ENCODE data around the gene GFER. TPM values are rescaled to one million over a fixed set of nuclear protein-coding genes. Genes with fewer than 3 reads are reported as not detected.
"Not testable (repeated sequence)": the region's sequence is repeated elsewhere in the genome, so short reads cannot be mapped to it uniquely, and the experiment has no call there.

The GFER gene
- total RNA-seq, 4 donors from 2014 or later, result 13.4 to 20.2 (median 18.1) TPM

DNA sequence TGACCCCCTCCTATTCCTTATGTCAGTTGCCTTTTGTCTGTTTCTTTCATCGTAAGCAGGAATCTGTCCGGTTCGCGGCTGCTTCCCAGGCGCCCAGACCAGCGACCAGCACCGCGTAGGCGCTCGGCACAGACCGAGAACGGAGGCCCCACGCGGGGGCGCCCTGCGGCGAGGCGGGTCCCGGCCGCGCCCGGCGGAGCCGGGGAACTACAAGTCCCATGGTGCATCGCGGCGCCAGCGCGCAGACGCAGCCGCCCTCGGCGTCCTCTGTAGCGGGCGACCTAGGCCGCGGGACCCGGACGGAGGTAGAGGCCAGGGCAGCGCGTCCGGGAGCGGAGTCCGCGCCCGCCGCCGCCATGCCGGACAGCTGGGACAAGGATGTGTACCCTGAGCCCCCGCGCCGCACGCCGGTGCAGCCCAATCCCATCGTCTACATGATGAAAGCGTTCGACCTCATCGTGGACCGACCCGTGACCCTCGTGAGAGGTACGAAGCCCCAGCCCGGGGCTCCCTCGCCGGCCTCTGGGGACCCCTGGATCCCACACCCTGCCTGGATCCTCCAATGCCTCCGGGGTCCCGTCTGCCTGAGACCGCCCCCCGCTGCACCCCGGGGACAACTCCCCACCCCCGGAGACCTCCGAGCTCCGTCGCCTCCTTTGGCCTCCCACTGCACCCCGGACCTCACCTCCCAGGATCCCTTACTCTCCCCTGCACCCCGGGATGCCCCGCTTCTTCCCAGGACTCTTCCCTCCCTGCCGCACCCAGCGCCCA lies 24.5 kb upstream of the GFER start, which contains the start of gene NDUFB10:
Gene NDUFB10, plus strand, starts transcription at position 270 of the 771 bp plus-strand sequence. Its CDS starts 87 bp downstream, at position 357.
- Histone ChIP-seq H3K9me3 (no peaks in the 10 kb centered on the region), H3K4me3 (peak within 1 kb of the TSS; percentile 63 to 87 (median 80)), H3K27ac (peak within 1 kb of the TSS; percentile 30 to 92 (median 80)), H3K4me1 (peaks cover 0 to 43% (median 29%) of the 10 kb centered on the region in 4 donors), H3K27me3 (no peaks in the 10 kb centered on the region), H3K36me3 (peaks cover 7 to 26% (median 16%) of the 10 kb centered on the region in 3 donors)
- DNase-seq (ENCODE audit: low spot score in 2 of 2), result peak; percentile 74 to 79
- 0 to 1% methylated on average over 54 to 59 of the region's 79 CpGs for WGBS, 2 donors
- peak; percentile 64 to 83 (median 74) for TF ChIP-seq CTCF (IDR thresholded peaks at IDR 0.05)
- peak; percentile 50 to 83 for TF ChIP-seq POLR2A (IDR thresholded peaks at IDR 0.05)
- TF ChIP-seq EP300 (IDR thresholded peaks at IDR 0.05), result peak in 1 of 2 donors; percentile 89

DNA sequence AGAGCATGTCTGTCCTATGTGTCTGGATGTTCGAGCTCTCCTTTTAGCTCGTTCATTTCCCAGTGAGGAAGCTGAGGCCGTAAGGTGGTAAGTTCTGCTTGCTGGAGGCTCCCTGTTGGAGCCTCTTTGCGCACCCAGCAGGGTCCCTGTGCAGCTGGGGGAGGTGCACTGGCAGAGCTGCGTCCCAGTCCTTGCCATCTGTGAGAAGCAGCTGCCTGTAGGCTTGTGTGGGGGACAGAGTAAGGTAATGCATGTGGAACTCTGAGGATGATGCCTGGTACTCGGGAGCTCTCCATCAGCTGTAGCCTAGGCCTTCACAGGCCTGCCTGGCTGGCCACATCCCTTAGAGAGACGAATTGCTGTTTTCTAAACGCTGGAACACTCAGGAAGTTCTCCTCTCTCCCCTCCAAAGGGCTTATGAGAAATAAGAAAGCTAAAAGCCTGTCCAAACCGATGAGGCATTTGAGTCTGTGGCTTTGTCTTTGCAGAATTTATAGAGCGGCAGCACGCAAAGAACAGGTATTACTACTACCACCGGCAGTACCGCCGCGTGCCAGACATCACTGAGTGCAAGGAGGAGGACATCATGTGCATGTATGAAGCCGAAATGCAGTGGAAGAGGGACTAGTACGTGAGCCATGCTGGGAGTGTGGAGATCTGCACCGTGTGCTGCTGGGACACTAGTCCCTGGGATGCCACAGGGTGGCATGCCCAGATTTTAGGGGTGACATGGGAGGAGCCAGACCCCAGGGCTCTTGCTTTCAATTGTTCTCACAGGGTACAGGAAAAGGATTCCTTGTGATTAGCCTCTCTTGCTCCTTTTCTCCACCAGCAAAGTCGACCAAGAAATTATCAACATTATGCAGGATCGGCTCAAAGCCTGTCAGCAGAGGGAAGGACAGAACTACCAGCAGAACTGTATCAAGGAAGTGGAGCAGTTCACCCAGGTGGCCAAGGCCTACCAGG lies 23.0 kb upstream of the GFER start:
- Histone ChIP-seq H3K9me3 (no peaks in the 10 kb centered on the region), H3K4me1 (peaks cover 0 to 50% (median 35%) of the 10 kb centered on the region in 4 donors), H3K27ac (peak overlapping the region in 2 of 4 donors; percentile 86 to 92), H3K4me3 (peak overlapping the region in 2 of 4 donors; percentile 85 to 87), H3K36me3 (peaks cover 7 to 26% (median 16%) of the 10 kb centered on the region in 3 donors), H3K27me3 (no peaks in the 10 kb centered on the region)
- TF ChIP-seq EP300 (IDR thresholded peaks at IDR 0.05) (no peak), CTCF (IDR thresholded peaks at IDR 0.05) (no peak), POLR2A (IDR thresholded peaks at IDR 0.05) (no peak)
- WGBS, 2 donors, result 55 to 57% methylated on average over 18 to 20 of the region's 20 CpGs
- DNase-seq (ENCODE audit: low spot score in 2 of 2), result no peak

GRCh38 chr16:1961651-1962067 lies 22.3 kb upstream of the GFER start:
- 63 to 75% methylated on average over 6 of the region's 6 CpGs for WGBS, 2 donors
- H3K4me3 ChIP-seq, result no peak overlapping the region
- peaks cover 7 to 26% (median 16%) of the 10 kb centered on the region in 3 donors for H3K36me3 ChIP-seq
- H3K9me3 ChIP-seq, result no peaks in the 10 kb centered on the region
- no peak overlapping the region for H3K27ac ChIP-seq
- no peak for DNase-seq (ENCODE audit: low spot score in 2 of 2)
- H3K4me1 ChIP-seq, result peaks cover 0 to 54% (median 36%) of the 10 kb centered on the region in 4 donors
- TF ChIP-seq EP300 (IDR thresholded peaks at IDR 0.05) (no peak), POLR2A (IDR thresholded peaks at IDR 0.05) (no peak), CTCF (IDR thresholded peaks at IDR 0.05) (no peak)
- H3K27me3 ChIP-seq, result no peaks in the 10 kb centered on the region

DNA sequence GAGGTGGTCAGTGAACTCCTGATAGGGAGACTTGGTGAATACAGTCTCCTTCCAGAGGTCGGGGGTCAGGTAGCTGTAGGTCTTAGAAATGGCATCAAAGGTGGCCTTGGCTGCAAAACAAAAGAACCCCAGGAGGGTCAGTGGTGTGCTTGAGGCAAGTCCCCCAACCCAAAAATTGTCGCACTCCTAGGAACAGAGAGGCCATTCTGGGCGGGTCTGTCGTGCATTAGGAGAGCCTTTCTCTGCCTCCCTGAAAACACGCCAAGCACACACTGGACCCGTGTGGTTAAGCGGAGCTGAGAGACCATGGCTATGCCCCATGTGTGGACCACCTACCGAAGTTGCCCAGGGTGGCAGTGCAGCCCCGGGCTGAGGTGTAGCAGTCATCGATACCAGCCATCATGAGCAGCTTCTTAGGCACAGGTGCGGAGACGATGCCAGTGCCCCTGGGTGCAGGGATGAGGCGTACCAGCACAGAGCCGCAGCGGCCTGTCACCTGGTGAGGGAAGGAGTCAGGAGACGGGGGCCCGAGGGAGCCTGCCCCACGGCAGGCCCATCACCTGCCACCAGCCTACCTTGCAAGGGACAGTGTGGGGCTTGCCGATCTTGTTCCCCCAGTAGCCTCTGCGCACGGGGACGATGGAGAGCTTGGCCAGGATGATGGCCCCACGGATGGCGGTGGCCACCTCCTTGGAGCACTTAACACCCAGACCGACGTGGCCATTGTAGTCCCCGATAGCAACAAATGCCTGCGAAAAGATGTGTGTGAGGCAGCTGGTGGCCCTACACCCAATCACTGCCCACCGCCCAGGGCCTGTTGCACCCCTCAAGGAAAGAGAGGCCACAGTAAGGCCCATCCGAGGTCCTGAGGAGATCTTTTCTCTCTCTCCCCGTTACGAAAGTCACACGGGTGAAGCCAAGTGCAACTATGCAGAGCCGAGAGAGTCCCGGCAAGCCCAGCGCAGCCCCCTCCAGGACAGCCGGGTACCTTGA lies 21.5 kb upstream of the GFER start:
- H3K9me3 ChIP-seq; H3K27me3 ChIP-seq; H3K27ac ChIP-seq; H3K4me3 ChIP-seq; DNase-seq (ENCODE audit: low spot score in 2 of 2): not testable (repeated sequence)
- WGBS, 2 donors, result 85 to 88% methylated on average over 30 to 37 of the region's 37 CpGs
- Histone ChIP-seq H3K4me1 (peaks cover 0 to 54% (median 36%) of the 10 kb centered on the region in 4 donors), H3K36me3 (peaks cover 7 to 26% (median 16%) of the 10 kb centered on the region in 3 donors)

Measured in tibial nerve (tissue), 4 donors.